ENCODE results near the gene FZD10. TPM values are rescaled to one million over a fixed set of nuclear protein-coding genes. Genes with fewer than 3 reads are reported as not detected.

Gene FZD10
- 0.05 TPM for total RNA-seq
- long read RNA-seq: 0 reads

- intact Hi-C loops (cut with micrococcal nuclease): no loop called here
- Histone ChIP-seq H3K27ac (replicated peaks) (no peak within 1 kb of the TSS), H3K4me3 (peak within 1 kb of the TSS; percentile 62), H3K4me1 (peaks cover 22% of the 10 kb centered on the region), H3K9me3 (replicated peaks) (no peaks in the 10 kb centered on the region), H3K36me3 (no peaks in the 10 kb centered on the region), H3K27me3 (ENCODE audit: low read depth) (peaks cover 97% of the 10 kb centered on the region)
- no peak for TF ChIP-seq CTCF (IDR thresholded peaks at IDR 0.05; ENCODE audit: borderline replicate concordance)
- DNase-seq: peak; percentile 47
These were observed at the start of gene FZD10 for GRCh38 chr12:130162267-130162666. Gene FZD10, plus strand, starts transcription at chr12:130162464. Its CDS starts 479 bp downstream, at chr12:130162943.

GRCh38 chr12:130114952-130115351 is 47.3 kb upstream of the FZD10 start:
- Histone ChIP-seq H3K27me3 (ENCODE audit: low read depth) (peaks cover 74% of the 10 kb centered on the region), H3K27ac (replicated peaks) (no peak overlapping the region), H3K9me3 (replicated peaks) (no peaks in the 10 kb centered on the region), H3K36me3 (no peaks in the 10 kb centered on the region), H3K4me3 (no peak overlapping the region), H3K4me1 (no peaks in the 10 kb centered on the region)
- intact Hi-C loops (cut with micrococcal nuclease): no loop called here
- no peak for DNase-seq
- TF ChIP-seq CTCF (IDR thresholded peaks at IDR 0.05; ENCODE audit: borderline replicate concordance): no peak

GRCh38 chr12:130115646-130116045 is 46.6 kb upstream of the FZD10 start:
- intact Hi-C loops (cut with micrococcal nuclease): no loop called here
- DNase-seq: no peak
- TF ChIP-seq CTCF (IDR thresholded peaks at IDR 0.05; ENCODE audit: borderline replicate concordance): no peak

GRCh38 chr12:130116791-130117190 is 45.5 kb upstream of the FZD10 start:
- Histone ChIP-seq H3K36me3 (no peaks in the 10 kb centered on the region), H3K4me1 (no peaks in the 10 kb centered on the region), H3K9me3 (replicated peaks) (no peaks in the 10 kb centered on the region), H3K27ac (replicated peaks) (no peak overlapping the region), H3K27me3 (ENCODE audit: low read depth) (peaks cover 76% of the 10 kb centered on the region), H3K4me3 (no peak overlapping the region)
- no peak for DNase-seq
- TF ChIP-seq CTCF (IDR thresholded peaks at IDR 0.05; ENCODE audit: borderline replicate concordance): no peak
- intact Hi-C loops (cut with micrococcal nuclease): no loop called here

More at GRCh38 chr12:130115646-130116045, 46.6 kb upstream of the FZD10 start:
- Histone ChIP-seq H3K36me3 (no peaks in the 10 kb centered on the region), H3K4me3 (no peak overlapping the region), H3K27me3 (ENCODE audit: low read depth) (peaks cover 75% of the 10 kb centered on the region), H3K27ac (replicated peaks) (no peak overlapping the region), H3K9me3 (replicated peaks) (no peaks in the 10 kb centered on the region), H3K4me1 (no peaks in the 10 kb centered on the region)

GRCh38 chr12:130117233-130117632 is 45.0 kb upstream of the FZD10 start:
- Histone ChIP-seq H3K27ac (replicated peaks) (no peak overlapping the region), H3K4me1 (no peaks in the 10 kb centered on the region), H3K36me3 (no peaks in the 10 kb centered on the region), H3K4me3 (no peak overlapping the region), H3K9me3 (replicated peaks) (no peaks in the 10 kb centered on the region), H3K27me3 (ENCODE audit: low read depth) (peaks cover 74% of the 10 kb centered on the region)
- no peak for DNase-seq
- no peak for TF ChIP-seq CTCF (IDR thresholded peaks at IDR 0.05; ENCODE audit: borderline replicate concordance)
- intact Hi-C loops (cut with micrococcal nuclease): no loop called here

Measured in left ventricle myocardium inferior (tissue), 1 donor.